ENCODE data around the gene PTK7. TPM values are rescaled to one million over a fixed set of nuclear protein-coding genes. Genes with fewer than 3 reads are reported as not detected.

The PTK7 gene
- total and polyA plus RNA-seq, 2 experiments from 2014 or later, result 46.1 to 147 TPM

DNA sequence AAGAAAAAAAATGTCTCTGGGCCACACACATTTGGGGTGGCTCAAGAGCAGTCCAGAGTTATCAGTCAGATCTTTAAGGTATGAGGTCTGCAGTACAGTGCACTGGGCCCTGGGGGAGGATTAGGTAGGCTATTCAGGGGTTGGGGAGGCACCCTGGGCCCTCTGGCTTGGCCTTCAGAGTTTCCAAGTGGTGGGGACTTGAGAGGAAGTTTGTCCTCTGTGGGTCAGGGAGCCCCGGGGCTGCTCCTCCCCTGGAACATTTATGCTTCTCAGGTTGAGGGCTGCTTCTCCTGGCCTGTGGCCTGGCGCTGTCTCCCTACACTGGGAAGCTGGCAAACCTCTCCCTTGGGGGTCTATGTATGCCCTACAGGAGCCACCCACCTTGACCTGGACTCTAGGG, 46.0 kb downstream of the PTK7 start:
- ATAC-seq, result no peak
- H3K27ac ChIP-seq (ENCODE audit: low read depth), result no peak overlapping the region
- no peak for DNase-seq (ENCODE audit: low spot score)
- no peaks in the 10 kb centered on the region for H3K27me3 ChIP-seq (ENCODE audit: insufficient read depth)
- H3K36me3 ChIP-seq (ENCODE audit: insufficient read depth), result no peaks in the 10 kb centered on the region
- Mint-ChIP-seq H3K4me3 (no peak overlapping the region), H3K9me3 (no peaks in the 10 kb centered on the region), H3K4me1 (peaks cover 46% of the 10 kb centered on the region), H3K27ac (no peak overlapping the region), H3K27me3 (ENCODE audit: insufficient read depth, low read depth, poor library complexity) (peaks cover 18% of the 10 kb centered on the region), H3K36me3 (ENCODE audit: low read depth) (no peaks in the 10 kb centered on the region)
- H3K4me3 ChIP-seq, result no peak overlapping the region
- H3F3A ChIP-seq (replicated peaks; ENCODE audit: low read depth), result 0 out of 2 replicates have a peak, but pooled peaks cover under 1% of the 10 kb centered on the region
- no peaks in the 10 kb centered on the region for H3K9me2 ChIP-seq (ENCODE audit: insufficient read depth)
- H3K79me2 ChIP-seq (replicated peaks; ENCODE audit: insufficient read depth), result peaks cover 89% of the 10 kb centered on the region
- H2AFZ ChIP-seq, result no peak overlapping the region
- H4K20me1 ChIP-seq (replicated peaks; ENCODE audit: insufficient read depth), result peaks cover 14% of the 10 kb centered on the region; the same call in 1 of the 2 replicates
- peaks cover 10% of the 10 kb centered on the region for H3K4me1 ChIP-seq (ENCODE audit: insufficient read depth)
- H3K4me2 ChIP-seq, result no peak overlapping the region
- TF ChIP-seq NANOG (IDR thresholded peaks at IDR 0.05; ENCODE audit: borderline replicate concordance) (no peak), CREB1 (CRISPR knock-in tag; IDR thresholded peaks at IDR 0.05; ENCODE audit: low read depth) (no peak), POLR2AphosphoS5 (IDR thresholded peaks at IDR 0.05; ENCODE audit: low read depth) (no peak), EZH2 (IDR thresholded peaks at IDR 0.05; ENCODE audit: low read depth, unreplicated experiment) (no peak), JUNB (IDR thresholded peaks at IDR 0.05; ENCODE audit: unreplicated experiment) (no peak)
- TF ChIP-seq, protein P1, sequence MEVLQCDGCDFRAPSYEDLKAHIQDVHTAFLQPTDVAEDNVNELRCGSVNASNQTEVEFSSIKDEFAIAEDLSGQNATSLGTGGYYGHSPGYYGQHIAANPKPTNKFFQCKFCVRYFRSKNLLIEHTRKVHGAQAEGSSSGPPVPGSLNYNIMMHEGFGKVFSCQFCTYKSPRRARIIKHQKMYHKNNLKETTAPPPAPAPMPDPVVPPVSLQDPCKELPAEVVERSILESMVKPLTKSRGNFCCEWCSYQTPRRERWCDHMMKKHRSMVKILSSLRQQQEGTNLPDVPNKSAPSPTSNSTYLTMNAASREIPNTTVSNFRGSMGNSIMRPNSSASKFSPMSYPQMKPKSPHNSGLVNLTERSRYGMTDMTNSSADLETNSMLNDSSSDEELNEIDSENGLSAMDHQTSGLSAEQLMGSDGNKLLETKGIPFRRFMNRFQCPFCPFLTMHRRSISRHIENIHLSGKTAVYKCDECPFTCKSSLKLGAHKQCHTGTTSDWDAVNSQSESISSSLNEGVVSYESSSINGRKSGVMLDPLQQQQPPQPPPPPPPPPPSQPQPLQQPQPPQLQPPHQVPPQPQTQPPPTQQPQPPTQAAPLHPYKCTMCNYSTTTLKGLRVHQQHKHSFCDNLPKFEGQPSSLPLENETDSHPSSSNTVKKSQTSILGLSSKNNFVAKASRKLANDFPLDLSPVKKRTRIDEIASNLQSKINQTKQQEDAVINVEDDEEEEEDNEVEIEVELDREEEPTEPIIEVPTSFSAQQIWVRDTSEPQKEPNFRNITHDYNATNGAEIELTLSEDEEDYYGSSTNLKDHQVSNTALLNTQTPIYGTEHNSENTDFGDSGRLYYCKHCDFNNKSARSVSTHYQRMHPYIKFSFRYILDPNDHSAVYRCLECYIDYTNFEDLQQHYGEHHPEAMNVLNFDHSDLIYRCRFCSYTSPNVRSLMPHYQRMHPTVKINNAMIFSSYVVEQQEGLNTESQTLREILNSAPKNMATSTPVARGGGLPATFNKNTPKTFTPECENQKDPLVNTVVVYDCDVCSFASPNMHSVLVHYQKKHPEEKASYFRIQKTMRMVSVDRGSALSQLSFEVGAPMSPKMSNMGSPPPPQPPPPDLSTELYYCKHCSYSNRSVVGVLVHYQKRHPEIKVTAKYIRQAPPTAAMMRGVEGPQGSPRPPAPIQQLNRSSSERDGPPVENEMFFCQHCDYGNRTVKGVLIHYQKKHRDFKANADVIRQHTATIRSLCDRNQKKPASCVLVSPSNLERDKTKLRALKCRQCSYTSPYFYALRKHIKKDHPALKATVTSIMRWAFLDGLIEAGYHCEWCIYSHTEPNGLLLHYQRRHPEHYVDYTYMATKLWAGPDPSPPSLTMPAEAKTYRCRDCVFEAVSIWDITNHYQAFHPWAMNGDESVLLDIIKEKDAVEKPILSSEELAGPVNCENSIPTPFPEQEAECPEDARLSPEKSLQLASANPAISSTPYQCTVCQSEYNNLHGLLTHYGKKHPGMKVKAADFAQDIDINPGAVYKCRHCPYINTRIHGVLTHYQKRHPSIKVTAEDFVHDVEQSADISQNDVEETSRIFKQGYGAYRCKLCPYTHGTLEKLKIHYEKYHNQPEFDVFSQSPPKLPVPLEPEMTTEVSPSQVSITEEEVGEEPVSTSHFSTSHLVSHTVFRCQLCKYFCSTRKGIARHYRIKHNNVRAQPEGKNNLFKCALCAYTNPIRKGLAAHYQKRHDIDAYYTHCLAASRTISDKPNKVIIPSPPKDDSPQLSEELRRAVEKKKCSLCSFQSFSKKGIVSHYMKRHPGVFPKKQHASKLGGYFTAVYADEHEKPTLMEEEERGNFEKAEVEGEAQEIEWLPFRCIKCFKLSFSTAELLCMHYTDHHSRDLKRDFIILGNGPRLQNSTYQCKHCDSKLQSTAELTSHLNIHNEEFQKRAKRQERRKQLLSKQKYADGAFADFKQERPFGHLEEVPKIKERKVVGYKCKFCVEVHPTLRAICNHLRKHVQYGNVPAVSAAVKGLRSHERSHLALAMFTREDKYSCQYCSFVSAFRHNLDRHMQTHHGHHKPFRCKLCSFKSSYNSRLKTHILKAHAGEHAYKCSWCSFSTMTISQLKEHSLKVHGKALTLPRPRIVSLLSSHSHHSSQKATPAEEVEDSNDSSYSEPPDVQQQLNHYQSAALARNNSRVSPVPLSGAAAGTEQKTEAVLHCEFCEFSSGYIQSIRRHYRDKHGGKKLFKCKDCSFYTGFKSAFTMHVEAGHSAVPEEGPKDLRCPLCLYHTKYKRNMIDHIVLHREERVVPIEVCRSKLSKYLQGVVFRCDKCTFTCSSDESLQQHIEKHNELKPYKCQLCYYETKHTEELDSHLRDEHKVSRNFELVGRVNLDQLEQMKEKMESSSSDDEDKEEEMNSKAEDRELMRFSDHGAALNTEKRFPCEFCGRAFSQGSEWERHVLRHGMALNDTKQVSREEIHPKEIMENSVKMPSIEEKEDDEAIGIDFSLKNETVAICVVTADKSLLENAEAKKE (CRISPR knock-in tag; IDR thresholded peaks at IDR 0.05), result no peak
- TF ChIP-seq, protein P2, sequence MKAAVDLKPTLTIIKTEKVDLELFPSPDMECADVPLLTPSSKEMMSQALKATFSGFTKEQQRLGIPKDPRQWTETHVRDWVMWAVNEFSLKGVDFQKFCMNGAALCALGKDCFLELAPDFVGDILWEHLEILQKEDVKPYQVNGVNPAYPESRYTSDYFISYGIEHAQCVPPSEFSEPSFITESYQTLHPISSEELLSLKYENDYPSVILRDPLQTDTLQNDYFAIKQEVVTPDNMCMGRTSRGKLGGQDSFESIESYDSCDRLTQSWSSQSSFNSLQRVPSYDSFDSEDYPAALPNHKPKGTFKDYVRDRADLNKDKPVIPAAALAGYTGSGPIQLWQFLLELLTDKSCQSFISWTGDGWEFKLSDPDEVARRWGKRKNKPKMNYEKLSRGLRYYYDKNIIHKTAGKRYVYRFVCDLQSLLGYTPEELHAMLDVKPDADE (IDR thresholded peaks at IDR 0.05), result no peak

Data from GM23338 (cell line).